K562 (cell line): ENCODE measurements around the gene KIF3A. TPM values are rescaled to one million over a fixed set of nuclear protein-coding genes. Genes with fewer than 3 reads are reported as not detected.

Experiments
- ATAC-seq: fragments of 200-7000 bp; cut with Tn5 transposase; 3 replicates; pipeline ENCODE4 v1.9.1; 2020; ENCODE audit warnings: moderate library complexity
- BruUV-seq: library from RNA; stranded (reverse); fragments of 400-500 nt; replicated peaks from 2 replicates; lab custom pipeline; 2021; lab: Mats Ljungman, UMichigan
- CTCF ChIA-PET: fragments of 300-600 bp; formaldehyde crosslinking; extraction: SDS; loops from one replicate; lab custom pipeline; 2021; ENCODE audit warnings: low intra/inter-chr PET ratio; lab: Yijun Ruan, JAX
- POLR2A ChIA-PET: fragments of 300-600, 350-650 bp; sonication (Branson Sonifier 250); formaldehyde crosslinking; extraction: SDS; loops from one replicate; lab custom pipeline; 2021; ENCODE audit warnings: antibody characterized with exemption, inconsistent platforms; lab: Yijun Ruan, JAX
- DNase-seq, 4 experiments: peaks; one replicate each; pipeline versions ENCODE4 v3.0.0 to v3.0.0-alpha.2; 2011 to 2018; ENCODE audit warnings: low spot score in 3 of 4, mixed read lengths in 3 of 4; ENCODE audit errors: extremely low read depth in 1 of 4
- FAIRE-seq: peaks from 2 replicates; lab custom pipeline; 2011; peaks lifted over from hg19 to GRCh38; lab: Jason Lieb, UNC
- H2AFZ ChIP-seq: 2 replicates; pipeline ENCODE4 v1.6.0; 2011; ENCODE audit warnings: low read depth, low read length, control low read depth, inconsistent platforms
- H3K27ac ChIP-seq: fragments of 200-600 bp; 3 replicates; pipeline ENCODE4 v1.8.0; 2011; ENCODE audit warnings: low read depth, mild to moderate bottlenecking, control low read depth, inconsistent platforms, low read length, moderate library complexity, mixed read lengths; ENCODE audit errors: extremely low read depth
- H3K27me3 ChIP-seq, 2 experiments: fragments of 300-600 bp in 1 of 2; 2 replicates in 1 of 2; 3 replicates in 1 of 2; pipeline versions ENCODE4 v1.6.0 to v1.8.0; 2011; ENCODE audit warnings: inconsistent platforms in 2 of 2, low read length in 2 of 2, mild to moderate bottlenecking in 1 of 2, mixed read lengths in 1 of 2, moderate library complexity in 1 of 2; ENCODE audit not compliant: control insufficient read depth in 2 of 2, insufficient read depth in 2 of 2
- H3K36me3 ChIP-seq: fragments of 300-600 bp; 3 replicates; pipeline ENCODE4 v1.8.0; 2011; ENCODE audit warnings: mild to moderate bottlenecking, low read length, inconsistent platforms; ENCODE audit not compliant: control insufficient read depth, insufficient read depth
- H3K4me1 ChIP-seq, 2 experiments: fragments of 200-600 bp in 1 of 2; replicated peaks in 1 of 2; 2 replicates in 1 of 2; 3 replicates in 1 of 2; pipeline versions ENCODE4 v1.5.1 to v1.8.0; 2011; ENCODE audit warnings: inconsistent platforms in 2 of 2, low read length in 2 of 2, mild to moderate bottlenecking in 1 of 2, mixed read lengths in 1 of 2, moderate library complexity in 1 of 2; ENCODE audit not compliant: control insufficient read depth in 2 of 2, insufficient read depth in 2 of 2
- H3K4me2 ChIP-seq: 2 replicates; pipeline ENCODE4 v1.6.1; 2011; ENCODE audit warnings: low read length, control low read depth, inconsistent platforms, mixed read lengths; ENCODE audit not compliant: insufficient read depth
- H3K4me3 ChIP-seq: fragments of 200-600 bp; sonication (generic), shearing (Covaris generic); 2 replicates; pipeline ENCODE4 v1.5.1; 2016; ENCODE audit warnings: control low read depth, inconsistent platforms
- H3K79me2 ChIP-seq: fragments of 200-600 bp; 3 replicates; pipeline ENCODE4 v1.8.0; 2011; ENCODE audit warnings: low read length, inconsistent platforms; ENCODE audit not compliant: control insufficient read depth, insufficient read depth
- H3K9ac ChIP-seq, 2 experiments: 2 replicates each; pipeline versions ENCODE4 v1.6.0 to v1.6.1; 2011; ENCODE audit warnings: low read depth in 2 of 2, low read length in 2 of 2, control low read depth in 1 of 2, inconsistent platforms in 1 of 2, mild to moderate bottlenecking in 1 of 2, mixed read lengths in 1 of 2; ENCODE audit not compliant: insufficient read depth in 1 of 2
- H3K9me1 ChIP-seq: one replicate; pipeline ENCODE4 v1.6.0; 2011; ENCODE audit warnings: inconsistent platforms, mild to moderate bottlenecking, low read length, moderate library complexity; ENCODE audit not compliant: control insufficient read depth, insufficient read depth
- H3K9me3 ChIP-seq: replicated peaks from 2 replicates; pipeline ENCODE4 v1.5.1; 2011; ENCODE audit warnings: low read depth, low read length, inconsistent platforms; ENCODE audit not compliant: control insufficient read depth, insufficient read depth
- H4K20me1 ChIP-seq: replicated peaks from 2 replicates; pipeline ENCODE4 v1.6.1; 2011; ENCODE audit warnings: low read length, inconsistent platforms, mixed read lengths; ENCODE audit not compliant: control insufficient read depth, insufficient read depth
- ARID3B ChIP-seq: fragments of 250-450 bp; sonication (Bioruptor Pico); IDR thresholded peaks from 2 replicates; pipeline ENCODE4 v1.4.0; 2020; ENCODE audit warnings: borderline replicate concordance
- BRF2 ChIP-seq: IDR thresholded peaks from 3 replicates; pipeline ENCODE4 v1.6.1; 2011; ENCODE audit warnings: borderline replicate concordance, mild to moderate bottlenecking; ENCODE audit not compliant: insufficient read length, insufficient read depth
- CBFA2T3 ChIP-seq: fragments of 450-650 bp; IDR thresholded peaks from 2 replicates; pipeline ENCODE4 v1.6.1; 2017
- CEBPB ChIP-seq: fragments of 450-650 bp; IDR thresholded peaks from 2 replicates; pipeline ENCODE4 v1.6.1; 2016; ENCODE audit warnings: missing genetic modification characterization, missing compliant biosample characterization
- CTBP1 ChIP-seq: fragments of 450-650 bp; IDR thresholded peaks from 2 replicates; pipeline ENCODE4 v1.6.1; 2016; ENCODE audit warnings: borderline replicate concordance
- ELF4 ChIP-seq: fragments of 450-650 bp; formaldehyde crosslinking; IDR thresholded peaks from 2 replicates; pipeline ENCODE4 v1.4.0; 2022; ENCODE audit warnings: missing genetic modification characterization
- FOSL1 ChIP-seq: fragments of 200-800 bp; sonication (Bioruptor generic); conservative IDR thresholded peaks from 2 replicates; pipeline ENCODE4 v1.6.1; 2016; ENCODE audit warnings: missing genetic modification characterization, missing compliant biosample characterization
- KAT2B ChIP-seq: IDR thresholded peaks from one replicate; pipeline ENCODE4 v1.6.1; 2012; ENCODE audit warnings: low read depth, mild to moderate bottlenecking, control low read depth, inconsistent platforms, low read length, moderate library complexity
- NR4A1 ChIP-seq, 2 experiments: fragments of 250-450 bp in 1 of 2; fragments of 450-650 bp in 1 of 2; sonication (Bioruptor Pico) in 1 of 2; IDR thresholded peaks; 2 replicates each; pipeline versions ENCODE4 v1.4.0 to v1.6.1; 2016 to 2020; ENCODE audit warnings: mild to moderate bottlenecking in 2 of 2, missing compliant biosample characterization in 1 of 2, missing genetic modification characterization in 1 of 2, moderate library complexity in 1 of 2
- TCF3 ChIP-seq: sonication (generic); formaldehyde crosslinking; IDR thresholded peaks from 2 replicates; pipeline ENCODE4 v1.4.0; 2020; ENCODE audit warnings: mild to moderate bottlenecking, missing genetic modification reagents
- TGIF2 ChIP-seq: sonication (generic); formaldehyde crosslinking; IDR thresholded peaks from 2 replicates; pipeline ENCODE4 v1.8.1; 2022; ENCODE audit warnings: mild to moderate bottlenecking, missing genetic modification reagents, moderate library complexity
- ZBTB2 ChIP-seq: fragments of 450-650 bp; IDR thresholded peaks from 2 replicates; pipeline ENCODE4 v1.6.1; 2016; ENCODE audit warnings: antibody characterized with exemption
- ZBTB33 ChIP-seq: sonication (generic); formaldehyde crosslinking; IDR thresholded peaks from 2 replicates; pipeline ENCODE4 v1.8.1; 2023; ENCODE audit warnings: mild to moderate bottlenecking, missing genetic modification reagents
- ZNF696 ChIP-seq: fragments of 250-450 bp; sonication (Bioruptor Pico); conservative IDR thresholded peaks from 2 replicates; pipeline ENCODE4 v1.4.0; 2020; ENCODE audit warnings: mild to moderate bottlenecking, moderate library complexity
- WGBS: fragments of 100-300 bp; shearing (Covaris generic); methylation state at CpG from one replicate; pipeline ENCODE4 v1.1.6; 2016; ENCODE audit warnings: low coverage, mixed read lengths; ENCODE audit not compliant: insufficient coverage; ENCODE audit errors: missing lambda C conversion rate; 5-methylcytosine and 5-hydroxymethylcytosine counted together
- in situ Hi-C: fragments of 300-500 bp; cut with MboI; formaldehyde crosslinking; loops from 4 replicates; pipeline ENCODE4 v1.15.0; 2018; ENCODE audit warnings: inconsistent platforms, mixed read lengths
- intact Hi-C: fragments of 100-400 bp; cut with micrococcal nuclease; formaldehyde crosslinking; loops from 2 replicates; pipeline ENCODE4 v1.14.2; 2022
- polyA plus RNA-seq, 8 experiments: library from polyadenylated mRNA; depleted of rRNA in 4 of 8; stranded (reverse) in 5 of 8; unstranded in 3 of 8; fragments of >200 nt; fragmentation: Nextera tagmentation in 2 of 8; fragmentation: Illumina TruSeq in 1 of 8; extraction: Ambion mirVana in 2 of 8; extraction: Trizol in 1 of 8; gene quantifications; 2 replicates each; pipeline versions ENCODE4 v1.2.1 to v1.2.3, GENCODE V29; 2011 to 2014; ENCODE audit warnings: inconsistent platforms in 1 of 8, missing spikeins in 1 of 8
- total RNA-seq, 7 experiments: library from RNA; depleted of rRNA in 6 of 7; stranded (reverse); fragments of >200 nt in 6 of 7; fragmentation: Illumina TruSeq in 2 of 7; extraction: Trizol in 2 of 7; gene quantifications; 2 replicates each; pipeline versions ENCODE4 v1.2.1 to v1.2.3, GENCODE V29; 2011 to 2021; ENCODE audit warnings: low replicate concordance in 1 of 7

Gene KIF3A
- total and polyA plus RNA-seq, 9 of the 15 experiments (the other 6 are each of a cell fraction or from before 2014, with no cell fraction given), result 1.5 to 7.8 (median 6.0) TPM

GRCh38 chr5:132665574-132666080 is 71.7 kb downstream of the KIF3A start:
- Histone ChIP-seq H3K4me3 (no peak overlapping the region), H2AFZ (peak overlapping the region; percentile 78), H3K27ac (no peak overlapping the region), H3K9ac (peak overlapping the region; percentile 10 to 83; a peak in 3 of 4 replicates), H3K9me3 (no peaks in the 10 kb centered on the region), H3K4me1 (peaks cover 65 to 76% of the 10 kb centered on the region in 2 experiments), H4K20me1 (no peaks in the 10 kb centered on the region), H3K27me3 (no peaks in the 10 kb centered on the region), H3K36me3 (no peaks in the 10 kb centered on the region), H3K79me2 (no peaks in the 10 kb centered on the region), H3K9me1 (no peaks in the 10 kb centered on the region), H3K4me2 (peak overlapping the region; percentile 48; the same call in 1 of the 2 replicates)
- no peak for ATAC-seq
- intact Hi-C loops, result no loop called here
- 36% methylated on average over 19 of the region's 21 CpGs for WGBS
- CTCF ChIA-PET, result no interaction called here
- in situ Hi-C loops, result no loop called here
- POLR2A ChIA-PET, result interaction anchor here (0.6 to 2.5 kb wide), 8 partner anchors 9 to 118 kb away, joined by 3 to 12 read pairs (median 4); partner anchors contain the start of gene IL4
- DNase-seq, result peak in 1 of 4 experiments; percentile 31
- no TSS peak for BruUV-seq
- no peak for FAIRE-seq
- TF ChIP-seq NR4A1 (CRISPR knock-in tag; IDR thresholded peaks at IDR 0.05) (no peak), NR4A1 (tag; IDR thresholded peaks at IDR 0.05) (0 out of 2 replicates have a peak, but pooled peaks have one; percentile 22), TCF3 (CRISPR knock-in tag) (no peak), ZBTB2 (0 out of 2 replicates have a peak, but pooled peaks have one; percentile 12), CEBPB (tag) (peak; percentile 46), ARID3B (0 out of 2 replicates have a peak, but pooled peaks have one; percentile 27), CTBP1 (peak; percentile 33; the same call in 1 of the 2 replicates), TGIF2 (CRISPR knock-in tag) (no peak), KAT2B (no peak), ELF4 (CRISPR knock-in tag) (0 out of 2 replicates have a peak, but pooled peaks have one; percentile 19), BRF2 (no peak), ZBTB33 (CRISPR knock-in tag) (peak; percentile 27; the same call in 1 of the 2 replicates), ZNF696 (no peak), FOSL1 (tag) (0 out of 2 replicates have a peak, but pooled peaks have one; percentile 0), CBFA2T3 (no peak)
